ENCODE measurements around the gene PRR20G. TPM values are rescaled to one million over a fixed set of nuclear protein-coding genes. Genes with fewer than 3 reads are reported as not detected.
"Not testable (repeated sequence)": the region's sequence is repeated elsewhere in the genome, so short reads cannot be mapped to it uniquely, and the experiment has no call there.

Gene PRR20G
- total RNA-seq, 1 donor from 2014 or later = not detected

DNA sequence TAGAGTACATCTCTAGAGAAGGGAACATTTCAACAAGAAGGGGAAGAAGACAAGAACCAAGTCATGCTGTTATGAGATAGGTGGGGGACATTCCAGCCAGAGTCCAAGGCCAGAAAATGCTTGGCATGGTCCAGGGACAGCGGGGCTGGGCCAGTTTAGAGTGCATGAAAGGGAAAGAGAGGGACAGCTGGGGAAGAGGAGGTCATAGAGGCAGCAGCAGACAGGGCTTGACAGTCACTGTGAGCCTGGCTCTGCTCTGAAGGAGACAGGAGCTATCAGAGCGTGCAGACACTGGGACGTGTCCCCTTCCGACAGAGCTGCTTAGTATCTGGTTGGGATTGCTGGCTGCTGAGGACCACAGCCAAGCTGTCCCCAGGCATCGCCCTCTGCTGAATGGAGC is 35.7 kb upstream of the PRR20G start:
- DNase-seq (ENCODE audit: low spot score, unreplicated experiment) = no peak
- H3K9me3 Mint-ChIP-seq (ENCODE audit: low read depth) = no peaks in the 10 kb centered on the region
- TF ChIP-seq, protein P1, sequence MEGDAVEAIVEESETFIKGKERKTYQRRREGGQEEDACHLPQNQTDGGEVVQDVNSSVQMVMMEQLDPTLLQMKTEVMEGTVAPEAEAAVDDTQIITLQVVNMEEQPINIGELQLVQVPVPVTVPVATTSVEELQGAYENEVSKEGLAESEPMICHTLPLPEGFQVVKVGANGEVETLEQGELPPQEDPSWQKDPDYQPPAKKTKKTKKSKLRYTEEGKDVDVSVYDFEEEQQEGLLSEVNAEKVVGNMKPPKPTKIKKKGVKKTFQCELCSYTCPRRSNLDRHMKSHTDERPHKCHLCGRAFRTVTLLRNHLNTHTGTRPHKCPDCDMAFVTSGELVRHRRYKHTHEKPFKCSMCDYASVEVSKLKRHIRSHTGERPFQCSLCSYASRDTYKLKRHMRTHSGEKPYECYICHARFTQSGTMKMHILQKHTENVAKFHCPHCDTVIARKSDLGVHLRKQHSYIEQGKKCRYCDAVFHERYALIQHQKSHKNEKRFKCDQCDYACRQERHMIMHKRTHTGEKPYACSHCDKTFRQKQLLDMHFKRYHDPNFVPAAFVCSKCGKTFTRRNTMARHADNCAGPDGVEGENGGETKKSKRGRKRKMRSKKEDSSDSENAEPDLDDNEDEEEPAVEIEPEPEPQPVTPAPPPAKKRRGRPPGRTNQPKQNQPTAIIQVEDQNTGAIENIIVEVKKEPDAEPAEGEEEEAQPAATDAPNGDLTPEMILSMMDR (IDR thresholded peaks at IDR 0.05; ENCODE audit: unreplicated experiment) = no peak
- no peak overlapping the region for H3K4me3 Mint-ChIP-seq (ENCODE audit: low read depth)
- H3K27ac Mint-ChIP-seq = no peak overlapping the region
- H3K36me3 Mint-ChIP-seq (ENCODE audit: insufficient read depth) = no peaks in the 10 kb centered on the region
- peaks cover 56% of the 10 kb centered on the region for H3K27me3 Mint-ChIP-seq
- no peaks in the 10 kb centered on the region for H3K4me1 Mint-ChIP-seq (ENCODE audit: low read depth)

DNA sequence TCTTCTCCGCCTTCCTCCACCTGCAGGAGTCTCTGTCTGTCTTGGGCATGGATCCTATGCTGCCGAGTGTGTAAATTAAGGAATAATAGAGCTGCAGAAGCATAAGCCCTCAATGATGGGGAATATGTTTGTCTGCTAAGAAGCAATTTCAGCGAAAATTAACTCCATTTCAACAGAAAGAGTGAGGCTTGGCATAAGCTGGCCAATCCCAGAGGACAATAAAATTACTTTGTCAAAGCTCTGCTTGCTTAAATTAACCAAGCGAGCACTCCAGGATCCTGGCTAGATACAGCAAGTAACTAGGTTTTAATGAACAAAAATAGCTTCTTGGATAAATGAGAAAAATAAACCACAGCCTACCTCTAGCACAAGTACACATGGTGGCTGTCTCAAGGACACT is 33.5 kb upstream of the PRR20G start:
- Mint-ChIP-seq H3K4me1 (ENCODE audit: low read depth) (no peaks in the 10 kb centered on the region), H3K9me3 (ENCODE audit: low read depth) (no peaks in the 10 kb centered on the region), H3K27me3 (peaks cover 59% of the 10 kb centered on the region), H3K27ac (no peak overlapping the region), H3K4me3 (ENCODE audit: low read depth) (no peak overlapping the region), H3K36me3 (ENCODE audit: insufficient read depth) (no peaks in the 10 kb centered on the region)
- TF ChIP-seq, protein P1 (IDR thresholded peaks at IDR 0.05; ENCODE audit: unreplicated experiment) = no peak
- no peak for DNase-seq (ENCODE audit: low spot score, unreplicated experiment)

DNA sequence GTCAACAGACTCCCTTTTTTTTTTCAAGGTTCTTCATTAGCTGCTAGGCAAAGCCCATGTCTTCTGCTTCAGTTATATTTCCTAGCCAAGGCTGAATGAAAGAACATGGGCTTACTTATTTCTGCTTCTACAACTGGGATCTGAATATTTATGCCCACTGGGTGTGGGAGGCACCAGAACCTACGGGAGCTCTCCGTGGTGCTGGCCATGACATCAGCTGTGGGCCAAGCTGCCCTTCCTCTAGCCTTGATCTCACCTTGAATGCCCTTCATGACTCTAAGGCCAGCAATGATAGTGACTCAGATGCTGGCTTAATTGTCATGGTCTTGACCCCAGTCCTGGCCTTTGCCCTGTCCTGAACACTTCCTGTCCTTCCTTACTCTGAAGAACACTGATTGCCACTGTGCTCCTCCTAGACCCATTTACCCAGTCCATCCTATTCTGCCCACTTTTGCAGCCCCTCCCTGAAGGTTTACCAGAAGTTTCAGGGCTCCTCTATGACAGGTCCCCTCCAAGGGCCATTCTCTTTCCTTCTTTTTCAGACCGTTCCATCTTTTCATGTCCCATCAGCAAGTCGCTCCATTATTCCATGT is 32.8 kb upstream of the PRR20G start:
- DNase-seq (ENCODE audit: low spot score, unreplicated experiment) = no peak
- H3K27ac Mint-ChIP-seq = no peak overlapping the region
- H3K36me3 Mint-ChIP-seq (ENCODE audit: insufficient read depth) = no peaks in the 10 kb centered on the region
- TF ChIP-seq, protein P1 (IDR thresholded peaks at IDR 0.05; ENCODE audit: unreplicated experiment) = no peak
- no peaks in the 10 kb centered on the region for H3K9me3 Mint-ChIP-seq (ENCODE audit: low read depth)
- peaks cover 62% of the 10 kb centered on the region for H3K27me3 Mint-ChIP-seq
- no peaks in the 10 kb centered on the region for H3K4me1 Mint-ChIP-seq (ENCODE audit: low read depth)
- H3K4me3 Mint-ChIP-seq (ENCODE audit: low read depth) = no peak overlapping the region

DNA sequence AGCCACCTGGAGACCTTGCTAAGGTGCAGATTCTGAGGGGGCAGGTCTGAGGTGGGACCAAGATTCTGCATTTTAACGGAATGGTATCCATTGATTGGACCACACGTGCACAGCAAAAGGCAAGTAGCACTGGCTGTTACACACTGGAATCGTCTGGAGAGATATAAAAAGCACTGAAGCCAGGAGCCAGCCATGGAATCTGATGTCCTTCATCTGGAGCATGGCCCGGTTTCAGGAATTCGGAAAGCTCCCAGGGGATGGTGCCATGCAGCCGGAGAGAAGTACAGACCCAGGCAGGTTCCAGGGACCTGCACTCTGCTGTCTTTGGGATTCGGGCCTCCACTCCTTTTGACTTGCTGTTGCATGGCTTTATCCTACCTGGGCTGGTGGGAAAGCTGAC is 28.8 kb upstream of the PRR20G start:
- no peak overlapping the region for H3K4me3 Mint-ChIP-seq (ENCODE audit: low read depth)
- no peak overlapping the region for H3K27ac Mint-ChIP-seq
- H3K9me3 Mint-ChIP-seq (ENCODE audit: low read depth) = no peaks in the 10 kb centered on the region
- peaks cover 45% of the 10 kb centered on the region for H3K27me3 Mint-ChIP-seq
- H3K4me1 Mint-ChIP-seq (ENCODE audit: low read depth) = peaks cover 4% of the 10 kb centered on the region
- no peaks in the 10 kb centered on the region for H3K36me3 Mint-ChIP-seq (ENCODE audit: insufficient read depth)
- DNase-seq (ENCODE audit: low spot score, unreplicated experiment) = no peak
- TF ChIP-seq, protein P1 (IDR thresholded peaks at IDR 0.05; ENCODE audit: unreplicated experiment) = no peak

DNA sequence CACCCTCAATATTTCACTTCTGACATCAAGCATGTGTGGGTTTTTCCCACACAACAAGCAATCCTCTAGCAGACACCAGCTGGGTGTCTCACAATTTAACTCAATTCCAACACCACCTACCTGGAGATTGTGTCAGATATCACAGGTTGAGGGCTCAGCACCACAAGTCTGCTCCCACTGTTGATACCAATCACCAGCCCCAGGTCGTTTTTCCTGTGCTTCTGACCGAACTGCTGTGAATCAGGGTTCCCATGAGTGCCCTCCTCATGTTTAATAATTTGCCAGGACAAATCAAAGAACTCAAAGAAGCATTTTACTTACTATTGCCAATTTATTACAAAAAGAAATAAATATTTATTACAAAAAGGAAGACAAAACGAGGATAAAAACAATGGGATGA is 25.0 kb upstream of the PRR20G start:
- H3K4me3 Mint-ChIP-seq (ENCODE audit: low read depth) = no peak overlapping the region
- H3K27ac Mint-ChIP-seq = no peak overlapping the region
- H3K9me3 Mint-ChIP-seq (ENCODE audit: low read depth) = no peaks in the 10 kb centered on the region
- no peaks in the 10 kb centered on the region for H3K36me3 Mint-ChIP-seq (ENCODE audit: insufficient read depth)
- TF ChIP-seq, protein P1 (IDR thresholded peaks at IDR 0.05; ENCODE audit: unreplicated experiment) = no peak
- H3K27me3 Mint-ChIP-seq = peaks cover 36% of the 10 kb centered on the region
- no peak for DNase-seq (ENCODE audit: low spot score, unreplicated experiment)
- peaks cover 4% of the 10 kb centered on the region for H3K4me1 Mint-ChIP-seq (ENCODE audit: low read depth)

DNA sequence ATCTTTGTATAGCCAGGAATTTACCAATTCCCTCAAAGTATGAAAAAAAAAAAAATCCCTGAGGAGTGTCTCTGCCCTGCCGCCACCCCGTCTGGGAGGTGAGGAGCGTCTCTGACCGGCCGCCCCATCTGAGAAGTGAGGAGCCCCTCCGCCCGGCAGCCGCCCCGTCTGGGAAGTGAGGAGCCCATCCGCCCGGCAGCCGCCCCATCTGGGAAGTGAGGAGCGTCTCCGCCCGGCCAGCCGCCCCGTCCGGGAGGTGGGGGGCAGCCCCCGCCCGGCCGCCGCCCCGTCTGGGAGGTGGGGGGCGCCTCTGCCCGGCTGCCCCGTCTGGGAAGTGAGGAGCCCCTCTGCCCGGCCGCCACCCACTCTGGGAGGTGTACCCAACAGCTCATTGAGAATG is 21.0 kb upstream of the PRR20G start:
- not testable (repeated sequence) for H3K4me3 Mint-ChIP-seq (ENCODE audit: low read depth); H3K27ac Mint-ChIP-seq; H3K9me3 Mint-ChIP-seq (ENCODE audit: low read depth); DNase-seq (ENCODE audit: low spot score, unreplicated experiment); H3K4me1 Mint-ChIP-seq (ENCODE audit: low read depth); H3K36me3 Mint-ChIP-seq (ENCODE audit: insufficient read depth)
- H3K27me3 Mint-ChIP-seq = peaks cover 38% of the 10 kb centered on the region

Data from progenitor cell of endocrine pancreas (in vitro differentiated cells).